Coronary artery (tissue), 2 donors: ENCODE measurements around the gene ARID1B.

Experiments
- DNase-seq: peaks from one replicate; pipeline ENCODE4 v3.0.0-alpha.2; 2017; ENCODE audit warnings: low spot score
- H3K27ac ChIP-seq, 2 donors: fragments of 200-600 bp; sonication (generic); one replicate each; pipeline ENCODE4 v1.5.1; 2016 to 2019
- H3K4me3 ChIP-seq: fragments of 200-600 bp; sonication (generic); 2 replicates; pipeline ENCODE4 v1.5.1; 2016; ENCODE audit warnings: mild to moderate bottlenecking, moderate library complexity
- CTCF ChIP-seq: fragments of 200-600 bp; sonication (generic); IDR thresholded peaks from one replicate; pipeline ENCODE4 v1.5.1; 2019; ENCODE audit warnings: antibody characterized with exemption

ARID1B gene

GRCh38 chr6:157068691-157069324 is 291.6 kb downstream of the ARID1B start:
- H3K4me3 ChIP-seq = no peak overlapping the region
- TF ChIP-seq CTCF = no peak
- DNase-seq = no peak

GRCh38 chr6:157069585-157069984 is 292.4 kb downstream of the ARID1B start:
- Histone ChIP-seq H3K4me3 (no peak overlapping the region), H3K27ac (no peak overlapping the region)
- no peak for TF ChIP-seq CTCF
- no peak for DNase-seq

More at GRCh38 chr6:157068691-157069324, 291.6 kb downstream of the ARID1B start:
- H3K27ac ChIP-seq = no peak overlapping the region

- DNase-seq = no peak
- no peak overlapping the region for H3K27ac ChIP-seq
Observed at GRCh38 chr6:157070403-157071107, 293.4 kb downstream of the ARID1B start.

DNA sequence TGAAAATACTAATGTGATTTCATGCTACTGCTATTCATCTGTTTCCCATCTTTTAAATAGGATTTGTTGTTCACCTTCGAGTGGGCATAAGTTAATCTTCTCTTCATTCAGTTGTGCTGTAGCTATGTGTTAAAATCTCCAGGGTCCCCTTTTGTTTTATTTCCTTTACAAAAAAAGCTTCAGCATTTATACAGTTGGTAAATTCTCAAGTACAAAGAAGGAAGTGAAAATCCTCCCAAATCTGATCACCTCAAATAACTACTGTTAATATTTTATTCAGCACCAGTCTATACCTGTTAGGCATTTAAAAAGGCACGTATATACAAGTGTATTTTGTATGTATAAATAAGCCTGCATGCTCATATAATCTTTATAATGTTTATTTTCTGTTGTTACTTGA is 294.9 kb downstream of the ARID1B start:
- no peak overlapping the region for H3K4me3 ChIP-seq
- no peak for DNase-seq
- no peak overlapping the region for H3K27ac ChIP-seq
- no peak for TF ChIP-seq CTCF

More at GRCh38 chr6:157070403-157071107, 293.4 kb downstream of the ARID1B start:
- no peak for TF ChIP-seq CTCF
- no peak overlapping the region for H3K4me3 ChIP-seq

GRCh38 chr6:157073596-157073995 is 296.4 kb downstream of the ARID1B start:
- no peak overlapping the region for H3K27ac ChIP-seq
- H3K4me3 ChIP-seq = no peak overlapping the region
- no peak for DNase-seq
- no peak for TF ChIP-seq CTCF

DNA sequence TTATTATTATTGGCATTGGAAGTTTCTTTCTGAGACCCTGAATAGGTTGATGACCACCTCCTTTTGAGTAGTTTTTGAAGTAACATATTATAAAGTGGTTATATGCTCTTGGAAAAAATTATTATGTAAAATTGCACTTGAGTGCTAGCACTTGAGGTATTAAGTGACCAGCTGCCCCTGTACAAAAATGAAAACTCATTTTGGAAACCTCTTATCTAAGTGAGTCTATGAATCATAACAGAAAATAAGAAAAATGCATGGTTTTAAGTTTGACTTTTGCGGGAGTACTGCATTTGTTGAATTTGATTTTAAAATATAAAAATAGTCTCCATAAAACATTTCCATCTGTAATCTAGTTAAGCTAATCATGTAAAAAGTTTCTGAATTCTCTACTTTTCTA is 297.8 kb downstream of the ARID1B start:
- no peak for TF ChIP-seq CTCF
- no peak overlapping the region for H3K4me3 ChIP-seq
- no peak overlapping the region for H3K27ac ChIP-seq
- DNase-seq = no peak
